SU-DHL-6 (cell line): ENCODE measurements around the gene FIGNL2.

Experiments used
- H2AFZ ChIP-seq: fragments of 200-600 bp; sonication (generic); 2 replicates; pipeline ENCODE4 v1.6.1; 2014; ENCODE audit warnings: low read depth, mild to moderate bottlenecking, moderate library complexity, mixed read lengths, antibody characterized with exemption, low read length; ENCODE audit not compliant: severe bottlenecking
- H3F3A ChIP-seq: fragments of 200-600 bp; shearing (Covaris generic); 2 replicates; pipeline ENCODE4 v1.6.0; 2016; ENCODE audit warnings: antibody characterized with exemption, mild to moderate bottlenecking; ENCODE audit not compliant: insufficient read depth
- H3K27ac ChIP-seq: fragments of 200-600 bp; sonication (generic); 2 replicates; pipeline ENCODE4 v1.5.1; 2016; ENCODE audit warnings: low read depth, mild to moderate bottlenecking, low read length, moderate library complexity, mixed read lengths
- H3K27me3 ChIP-seq: fragments of 200-600 bp; sonication (generic), shearing (Covaris generic); 2 replicates; pipeline ENCODE4 v1.6.0; 2014; ENCODE audit warnings: mild to moderate bottlenecking, low read length
- H3K36me3 ChIP-seq: fragments of 200-600 bp; sonication (generic); 2 replicates; pipeline ENCODE4 v1.6.1; 2014; ENCODE audit warnings: mild to moderate bottlenecking, low read length, mixed read lengths
- H3K4me2 ChIP-seq: fragments of 300-600, 200-600 bp; shearing (Covaris generic), sonication (generic); 2 replicates; pipeline ENCODE4 v1.6.0; 2014; ENCODE audit warnings: low read length, low read depth, mild to moderate bottlenecking; ENCODE audit not compliant: poor library complexity, severe bottlenecking
- H3K4me3 ChIP-seq: fragments of 200-600 bp; sonication (generic); 2 replicates; pipeline ENCODE4 v1.5.1; 2014; ENCODE audit warnings: antibody characterized with exemption, low read length, mild to moderate bottlenecking, mixed read lengths; ENCODE audit not compliant: insufficient read depth, poor library complexity, severe bottlenecking
- H3K79me2 ChIP-seq: fragments of 200-600 bp; sonication (generic); 2 replicates; pipeline ENCODE4 v1.6.1; 2014; ENCODE audit warnings: mild to moderate bottlenecking, low read length, moderate library complexity; ENCODE audit not compliant: insufficient read depth
- H3K9ac ChIP-seq: fragments of 200-600 bp; sonication (generic); 2 replicates; pipeline ENCODE4 v1.7.0; 2014; ENCODE audit warnings: mild to moderate bottlenecking, low read length
- H3K9me2 ChIP-seq: fragments of 200-600 bp; sonication (generic); replicated peaks from 2 replicates; pipeline ENCODE4 v1.6.1; 2014; ENCODE audit warnings: low read length; ENCODE audit not compliant: insufficient read depth
- H3K9me3 ChIP-seq: fragments of 200-600 bp; sonication (generic); 2 replicates; pipeline ENCODE4 v1.6.1; 2014; ENCODE audit warnings: low read length, mixed read lengths; ENCODE audit not compliant: insufficient read depth
- H4K20me1 ChIP-seq: fragments of 200-600 bp; sonication (generic); 2 replicates; pipeline ENCODE4 v1.6.1; 2014; ENCODE audit warnings: low read depth, mild to moderate bottlenecking, antibody characterized with exemption, low read length, moderate library complexity, mixed read lengths
- CTCF ChIP-seq: fragments of 200-600 bp; sonication (generic); IDR thresholded peaks from one replicate; pipeline ENCODE4 v1.5.1; 2017; ENCODE audit warnings: antibody characterized with exemption, mild to moderate bottlenecking, low read length, moderate library complexity; ENCODE audit not compliant: insufficient read depth, poor library complexity, severe bottlenecking
- EZH2phosphoT487 ChIP-seq: fragments of 200-600 bp; sonication (generic), shearing (Covaris generic); conservative IDR thresholded peaks from 2 replicates; pipeline ENCODE4 v1.6.1; 2018; ENCODE audit warnings: mild to moderate bottlenecking, antibody characterized with exemption, low read length, moderate library complexity, mixed read lengths

Gene FIGNL2

GRCh38 chr12:51844854-51845253 is 3.7 kb downstream of the FIGNL2 start:
- Histone ChIP-seq H3F3A (no peaks in the 10 kb centered on the region), H3K4me3 (no peak overlapping the region), H3K4me2 (no peak overlapping the region), H4K20me1 (no peaks in the 10 kb centered on the region), H3K79me2 (no peaks in the 10 kb centered on the region), H3K36me3 (no peaks in the 10 kb centered on the region), H2AFZ (no peak overlapping the region), H3K9me2 (no peaks in the 10 kb centered on the region), H3K9me3 (no peaks in the 10 kb centered on the region), H3K9ac (no peak overlapping the region), H3K27me3 (no peaks in the 10 kb centered on the region), H3K27ac (no peak overlapping the region)
- TF ChIP-seq EZH2phosphoT487 (no peak), CTCF (no peak)

- no peak overlapping the region for H3K9ac ChIP-seq
- no peaks in the 10 kb centered on the region for H3K36me3 ChIP-seq
Measured at GRCh38 chr12:51841727-51842126, 6.8 kb downstream of the FIGNL2 start.

GRCh38 chr12:51840966-51841365 is 7.6 kb downstream of the FIGNL2 start:
- no peaks in the 10 kb centered on the region for H3F3A ChIP-seq
- H3K9me3 ChIP-seq: no peaks in the 10 kb centered on the region
- no peaks in the 10 kb centered on the region for H3K36me3 ChIP-seq
- no peak overlapping the region for H2AFZ ChIP-seq
- no peak overlapping the region for H3K9ac ChIP-seq
- H3K4me2 ChIP-seq: no peak overlapping the region
- no peaks in the 10 kb centered on the region for H4K20me1 ChIP-seq
- no peaks in the 10 kb centered on the region for H3K79me2 ChIP-seq
- no peaks in the 10 kb centered on the region for H3K9me2 ChIP-seq
- no peak overlapping the region for H3K27ac ChIP-seq
- no peak overlapping the region for H3K4me3 ChIP-seq
- no peaks in the 10 kb centered on the region for H3K27me3 ChIP-seq
- TF ChIP-seq CTCF (no peak), EZH2phosphoT487 (no peak)

More at GRCh38 chr12:51841727-51842126, 6.8 kb downstream of the FIGNL2 start:
- Histone ChIP-seq H3K4me2 (no peak overlapping the region), H4K20me1 (no peaks in the 10 kb centered on the region), H3K27me3 (no peaks in the 10 kb centered on the region), H2AFZ (no peak overlapping the region), H3K27ac (no peak overlapping the region), H3F3A (no peaks in the 10 kb centered on the region), H3K9me3 (no peaks in the 10 kb centered on the region), H3K79me2 (no peaks in the 10 kb centered on the region), H3K9me2 (no peaks in the 10 kb centered on the region), H3K4me3 (no peak overlapping the region)
- TF ChIP-seq CTCF (no peak), EZH2phosphoT487 (no peak)
